ENCODE data around the gene SLC12A8.

GRCh38 chr3:125229707-125230106 is 17.2 kb upstream of the SLC12A8 start:
- TF ChIP-seq CTCF (IDR thresholded peaks at IDR 0.05) (no peak), POLR2A (IDR thresholded peaks at IDR 0.05) (no peak)
